NCI-H1694 treated with DMSO at 0.1 percent for 48 hours (cell line): ENCODE measurements around the gene CHRNA9.
"Not testable (repeated sequence)": the region's sequence is repeated elsewhere in the genome, so short reads cannot be mapped to it uniquely, and the experiment has no call there.

Experiments
- DNase-seq: peaks from one replicate; lab custom pipeline; 2025; lab: John Stamatoyannopoulos, UW

CHRNA9 gene

DNA sequence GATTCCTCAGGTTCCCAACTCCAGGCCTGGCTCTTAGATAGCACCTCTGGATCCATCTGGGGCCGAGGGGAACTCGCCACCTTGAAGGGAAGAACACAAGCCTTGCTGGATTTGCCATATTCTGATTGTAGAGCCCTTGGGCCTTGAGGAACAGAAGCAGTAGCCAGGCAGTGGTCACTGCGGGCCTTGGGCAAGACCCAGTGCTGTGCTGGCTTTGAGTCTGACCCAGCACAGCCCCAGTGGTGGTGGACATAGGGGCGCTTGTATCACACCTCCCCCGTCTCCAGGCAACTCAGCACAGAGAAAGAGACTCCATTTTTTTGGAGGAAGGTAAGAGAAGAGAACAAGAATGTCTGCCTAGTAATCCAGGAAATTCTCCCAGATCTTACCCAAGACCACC lies 45.5 kb downstream of the CHRNA9 start:
- no peak for DNase-seq

DNA sequence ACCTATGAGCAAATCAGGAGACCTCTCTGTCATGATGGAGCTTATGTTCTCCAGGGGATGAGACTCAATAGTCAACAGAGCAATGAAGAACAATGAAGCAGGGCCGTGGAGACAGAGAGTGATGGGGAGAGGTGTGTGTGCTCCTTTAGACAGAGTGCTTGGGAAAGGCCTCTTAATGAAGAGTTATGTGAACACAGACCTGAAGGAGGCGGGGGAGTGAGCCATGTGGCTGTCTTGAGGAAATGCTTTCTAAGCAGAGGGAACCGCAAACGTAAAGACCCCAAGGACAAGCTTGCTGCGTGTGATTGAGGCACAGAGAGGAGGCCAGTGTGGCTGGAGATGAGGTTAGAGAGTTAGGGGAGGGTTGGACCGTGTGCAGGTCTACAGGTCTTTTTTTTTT lies 53.1 kb downstream of the CHRNA9 start:
- DNase-seq = no peak

DNA sequence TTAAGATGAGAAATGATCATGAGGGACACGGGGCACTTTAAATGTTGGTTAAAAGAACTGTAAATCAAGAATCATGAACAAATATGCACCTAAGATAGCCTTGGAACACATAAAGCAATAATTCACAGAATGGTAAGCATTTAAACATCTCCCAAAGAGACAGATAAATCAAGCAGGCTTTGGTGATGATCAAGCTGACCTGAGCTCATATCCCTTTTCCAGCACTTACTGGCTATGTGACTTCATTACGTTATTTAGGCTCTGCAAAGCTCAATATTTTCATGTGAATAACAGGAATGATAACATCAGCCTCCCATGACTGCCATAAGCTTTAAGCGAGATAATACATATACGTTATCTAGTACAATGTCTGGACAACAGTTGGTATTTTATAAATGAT lies 54.9 kb downstream of the CHRNA9 start:
- no peak for DNase-seq

DNA sequence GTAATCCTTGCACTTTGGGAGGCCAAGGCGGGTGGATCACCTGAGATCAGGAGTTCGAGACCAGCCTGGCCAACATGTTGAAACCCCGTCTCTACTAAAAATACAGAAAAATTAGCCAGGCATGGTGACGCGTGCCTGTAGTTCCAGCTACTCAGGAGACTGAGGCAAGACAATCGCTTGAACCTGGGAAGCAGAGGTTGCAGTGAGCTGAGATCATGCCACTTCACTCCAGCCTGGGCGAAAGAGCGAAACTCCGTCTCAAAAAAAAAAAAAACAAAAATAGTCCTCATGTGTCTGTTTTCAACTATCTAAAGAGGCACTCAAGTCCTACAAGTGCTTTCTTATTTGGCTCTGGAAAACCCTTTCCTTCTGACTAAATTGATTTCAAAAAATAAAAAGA lies 57.1 kb downstream of the CHRNA9 start:
- DNase-seq = not testable (repeated sequence)

DNA sequence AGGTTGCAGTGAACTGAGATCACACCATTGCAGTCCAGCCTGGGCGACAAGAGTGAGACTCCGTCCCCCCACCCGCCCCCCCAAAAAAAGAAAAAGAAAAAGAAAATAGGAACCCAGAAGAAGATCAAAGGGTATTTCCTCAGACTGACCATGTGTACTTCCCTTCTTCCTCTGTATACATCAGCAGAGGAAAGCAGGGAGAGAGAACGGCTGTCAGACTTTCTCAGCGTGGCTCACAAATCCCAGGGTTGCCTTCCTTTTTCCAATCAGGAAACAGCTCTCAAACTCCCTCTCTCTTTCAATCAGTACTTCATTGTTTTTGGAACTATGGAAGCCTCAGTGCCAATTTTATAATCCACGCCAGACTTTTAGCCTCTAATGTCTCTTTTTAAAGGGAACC lies 59.1 kb downstream of the CHRNA9 start:
- no peak for DNase-seq

DNA sequence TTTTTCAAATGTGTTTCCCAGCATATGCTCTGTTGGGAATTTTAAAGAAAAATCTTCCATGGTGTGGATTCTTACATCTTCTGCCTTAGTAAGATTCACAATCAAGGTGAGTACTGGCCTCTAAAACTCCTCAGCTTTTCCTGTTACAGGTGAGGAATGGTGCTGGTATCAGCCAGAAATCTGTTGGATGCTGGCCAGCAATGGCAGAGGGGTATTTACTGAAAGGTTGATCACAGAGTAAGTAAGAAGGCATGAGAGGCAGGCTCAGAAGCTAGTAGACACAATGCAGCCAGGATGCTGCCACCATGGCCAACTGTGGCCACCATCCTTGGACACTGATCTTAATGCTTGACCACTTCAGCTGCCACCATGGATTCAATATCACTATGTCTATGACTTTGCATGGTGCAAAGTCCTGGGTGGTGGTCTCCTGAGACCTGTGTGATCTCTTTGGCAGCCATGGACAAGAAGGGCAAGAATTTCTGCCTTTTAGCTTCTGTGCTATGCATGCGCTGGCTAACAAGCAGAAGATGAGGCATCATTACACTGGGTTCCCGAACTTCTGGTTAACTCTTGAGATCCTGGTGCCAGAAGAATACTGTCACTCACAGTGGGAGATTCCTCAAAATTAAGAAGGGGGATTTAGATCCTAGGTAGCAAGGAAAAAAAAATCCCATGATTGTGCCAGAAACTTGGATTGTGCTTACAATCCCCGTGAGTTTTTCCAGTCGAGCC lies 60.2 kb downstream of the CHRNA9 start:
- no peak for DNase-seq

DNA sequence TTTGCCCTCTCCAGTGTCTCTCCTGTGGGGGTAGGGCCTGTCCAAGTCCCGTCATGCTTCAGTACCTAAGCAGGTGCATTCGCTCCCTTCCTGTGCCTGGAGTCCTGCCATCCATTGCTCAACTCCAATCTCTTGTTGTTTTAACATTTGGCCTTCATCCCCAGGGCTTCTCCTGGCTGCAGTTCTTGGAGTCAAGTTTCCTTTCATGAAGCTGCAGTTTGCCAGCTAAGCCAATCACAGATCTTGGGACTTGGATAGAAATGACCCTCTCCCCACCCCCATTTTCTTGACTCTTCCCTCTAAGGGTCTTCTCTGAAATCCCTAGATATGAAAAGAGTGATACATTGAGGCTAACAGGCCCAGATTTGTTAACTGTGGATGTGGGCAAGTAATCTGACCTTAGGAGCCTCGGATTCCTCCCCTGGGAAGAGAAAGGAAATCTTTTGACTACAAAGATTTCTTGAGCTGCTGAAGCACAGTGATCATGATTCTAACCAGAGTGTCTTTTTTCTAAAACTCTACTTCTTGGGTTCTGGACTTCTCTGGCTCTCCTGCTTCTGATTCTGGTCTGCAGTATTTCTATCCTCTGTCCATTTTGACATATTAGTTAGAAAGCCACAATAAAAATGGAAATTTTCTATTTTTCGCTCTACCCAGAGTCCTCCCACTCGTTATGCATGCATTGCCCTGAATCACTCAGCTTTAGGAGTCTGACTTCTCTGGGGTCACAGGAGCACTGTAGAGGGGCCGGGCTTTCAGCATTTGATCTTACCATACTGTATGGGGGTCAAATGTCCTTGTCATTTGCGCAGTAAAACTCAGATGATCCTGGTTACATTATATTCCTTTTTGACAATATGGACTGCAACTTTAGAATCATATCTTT lies 61.0 kb downstream of the CHRNA9 start:
- no peak for DNase-seq

DNA sequence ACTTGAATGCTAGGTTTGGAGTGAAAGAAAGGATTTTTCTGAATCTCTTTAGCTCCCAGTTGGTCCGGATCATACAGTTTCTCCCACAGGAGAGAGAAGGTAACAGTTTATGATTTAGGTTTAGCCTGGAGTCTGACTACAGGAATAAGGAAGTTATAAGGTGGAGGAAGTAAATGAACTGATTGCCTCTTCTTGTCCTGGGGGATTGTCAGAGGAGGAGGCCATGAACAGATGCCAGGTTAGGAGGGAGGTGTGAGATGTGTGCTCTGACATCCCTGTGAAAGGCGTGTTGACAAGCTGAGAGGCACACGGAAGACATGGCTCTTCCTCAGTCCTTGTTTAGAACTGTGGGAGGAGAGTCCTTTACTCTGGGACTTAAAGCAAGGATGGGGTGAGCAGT lies 64.4 kb downstream of the CHRNA9 start:
- no peak for DNase-seq

DNA sequence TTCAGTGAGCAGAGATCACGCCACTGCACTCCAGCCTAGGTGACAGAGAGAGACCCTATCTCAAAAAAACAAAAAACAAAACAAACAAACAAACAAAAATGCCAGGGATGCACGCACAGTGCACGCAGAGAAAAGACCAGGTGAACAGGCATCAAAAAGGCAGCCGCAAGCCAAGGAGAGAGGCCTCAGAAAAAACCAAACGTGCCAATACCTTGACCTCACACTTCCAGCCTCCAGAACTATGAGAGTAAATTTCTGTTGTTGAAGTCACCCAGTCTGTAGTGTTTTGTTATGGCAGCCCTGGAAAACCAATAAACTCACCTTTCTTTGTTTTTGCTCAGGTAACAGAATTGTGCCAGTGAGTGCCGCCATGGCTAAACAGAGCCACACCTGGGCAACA lies 66.0 kb downstream of the CHRNA9 start:
- no peak for DNase-seq

DNA sequence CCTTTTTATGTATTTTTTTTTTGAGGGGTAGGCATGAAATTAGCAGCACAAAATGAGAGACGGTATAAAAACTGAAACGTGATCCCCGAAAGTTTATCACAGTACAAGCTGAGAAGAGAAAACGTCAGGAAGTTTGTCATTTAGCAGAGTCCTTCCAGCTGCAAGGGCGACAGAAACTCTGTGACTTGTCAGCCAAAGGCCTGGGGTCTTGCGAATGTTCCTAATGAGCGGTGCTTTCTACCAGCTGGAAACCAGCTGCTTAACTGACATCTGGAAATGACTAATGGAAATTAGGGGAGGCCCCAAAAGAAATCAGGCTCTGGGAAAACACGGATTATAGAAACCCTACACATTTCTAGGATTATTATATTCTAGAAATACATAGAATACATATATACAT lies 66.5 kb downstream of the CHRNA9 start:
- DNase-seq = no peak

DNA sequence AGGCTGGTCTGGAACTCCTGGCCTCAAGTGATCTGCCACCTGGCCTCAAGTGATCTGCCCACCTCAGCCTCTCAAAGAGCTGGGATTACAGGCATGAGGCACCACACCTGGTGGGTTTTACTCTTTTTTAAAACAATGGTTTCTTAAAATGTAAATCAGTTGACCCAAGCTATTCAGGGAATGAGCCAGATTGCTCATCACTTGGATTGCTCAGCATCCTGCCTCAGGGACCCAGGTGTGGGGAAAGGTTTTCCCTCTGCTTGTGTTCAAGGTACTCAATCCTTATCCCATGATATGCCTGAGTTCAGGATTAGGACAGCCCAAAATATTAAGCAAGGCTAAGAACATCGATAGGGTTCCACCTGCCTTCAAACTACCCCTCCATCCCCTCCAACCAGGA lies 67.4 kb downstream of the CHRNA9 start:
- no peak for DNase-seq

DNA sequence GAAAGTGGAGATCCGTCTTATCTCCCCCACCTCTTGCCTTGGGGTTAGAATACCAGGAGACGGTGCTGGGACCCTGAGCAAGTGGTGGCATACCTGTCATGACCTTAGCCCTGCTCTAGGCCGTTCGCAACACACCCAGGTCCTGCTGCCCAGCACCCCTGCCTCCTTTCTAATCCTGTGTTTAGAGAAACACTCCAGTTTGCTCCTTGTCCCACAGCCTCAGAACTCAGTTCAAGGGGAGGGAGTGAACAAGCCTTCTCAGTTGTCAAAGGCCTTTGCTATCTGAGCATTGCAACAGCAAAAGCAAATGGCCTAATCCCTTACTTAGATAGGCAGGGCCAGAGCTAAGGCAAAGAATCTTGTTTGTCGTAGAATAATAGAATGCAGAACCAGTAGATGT lies 67.9 kb downstream of the CHRNA9 start:
- DNase-seq = no peak
